ENCODE measurements around the gene CYBA. TPM values are rescaled to one million over a fixed set of nuclear protein-coding genes. Genes with fewer than 3 reads are reported as not detected.

The CYBA gene
- total and polyA plus RNA-seq, 2 of the 13 experiments (the other 11 are each of a cell fraction or from before 2014, with no cell fraction given), result 196 to 250 TPM

GRCh38 chr16:88650749-88651275 is at the start of gene CYBA (continued):
- TF ChIP-seq GPBP1L1 (CRISPR knock-in tag; IDR thresholded peaks at IDR 0.05), result no peak
- TF ChIP-seq PRDM10 (CRISPR knock-in tag; IDR thresholded peaks at IDR 0.05; ENCODE audit: low read depth), result no peak
- peak; percentile 71; the same call in 1 of the 2 replicates for TF ChIP-seq KDM4B (CRISPR knock-in tag; IDR thresholded peaks at IDR 0.05)
- peak; percentile 94; the same call in 1 of the 2 replicates for TF ChIP-seq ZNF790 (CRISPR knock-in tag; IDR thresholded peaks at IDR 0.05; ENCODE audit: borderline replicate concordance)
- no peak for TF ChIP-seq ZFP37 (CRISPR knock-in tag; IDR thresholded peaks at IDR 0.05; ENCODE audit: borderline replicate concordance)
- no peak; the same call in 1 of the 2 replicates for TF ChIP-seq AKAP8 (CRISPR knock-in tag; IDR thresholded peaks at IDR 0.05)
- TF ChIP-seq NFAT5 (CRISPR knock-in tag; IDR thresholded peaks at IDR 0.05), result peak; percentile 62; the same call in 1 of the 2 replicates
- no peak for TF ChIP-seq ZFP62 (CRISPR knock-in tag; IDR thresholded peaks at IDR 0.05)
- no peak for TF ChIP-seq ZNF354B (CRISPR knock-in tag; IDR thresholded peaks at IDR 0.05)
- peak; percentile 82 for TF ChIP-seq ZNF557 (CRISPR knock-in tag; IDR thresholded peaks at IDR 0.05)
- TF ChIP-seq TSC22D2 (CRISPR knock-in tag; IDR thresholded peaks at IDR 0.05; ENCODE audit: borderline replicate concordance), result peak; percentile 30; the same call in 1 of the 2 replicates
- no peak for TF ChIP-seq ZSCAN21 (CRISPR knock-in tag; IDR thresholded peaks at IDR 0.05; ENCODE audit: borderline replicate concordance)
- peak; percentile 86; the same call in 1 of the 2 replicates for TF ChIP-seq CREB3 (CRISPR knock-in tag; IDR thresholded peaks at IDR 0.05)
- no peak for TF ChIP-seq FOXK2 (IDR thresholded peaks at IDR 0.05)
- no peak for TF ChIP-seq DMTF1 (CRISPR knock-in tag; IDR thresholded peaks at IDR 0.05)
- peak; percentile 80; the same call in 1 of the 2 replicates for TF ChIP-seq SALL2 (CRISPR knock-in tag; IDR thresholded peaks at IDR 0.05)
